Epithelial cell of proximal tubule (primary cell): Measurements from ENCODE around the gene ZC3H14. TPM values are rescaled to one million over a fixed set of nuclear protein-coding genes. Genes with fewer than 3 reads are reported as not detected.

Experiments used
- DNase-seq: peaks from one replicate; pipeline ENCODE4 v3.0.0-alpha.2; 2011; ENCODE audit warnings: low read depth
- H3K4me3 ChIP-seq: 2 replicates; pipeline ENCODE4 v1.5.1; 2011; ENCODE audit warnings: low read depth, mild to moderate bottlenecking, low read length
- total RNA-seq: library from RNA; depleted of rRNA; stranded (reverse); fragments of >200 nt; gene quantifications from 2 replicates; pipeline ENCODE4 v1.2.3, GENCODE V29; 2015
- TF ChIP-seq, protein P1 (sequence below): conservative IDR thresholded peaks from 2 replicates; pipeline ENCODE4 v1.5.1; 2012; ENCODE audit warnings: low read depth, mild to moderate bottlenecking, low read length

The ZC3H14 gene
- total RNA-seq, 1 donor from 2014 or later: 55.1 TPM

DNA sequence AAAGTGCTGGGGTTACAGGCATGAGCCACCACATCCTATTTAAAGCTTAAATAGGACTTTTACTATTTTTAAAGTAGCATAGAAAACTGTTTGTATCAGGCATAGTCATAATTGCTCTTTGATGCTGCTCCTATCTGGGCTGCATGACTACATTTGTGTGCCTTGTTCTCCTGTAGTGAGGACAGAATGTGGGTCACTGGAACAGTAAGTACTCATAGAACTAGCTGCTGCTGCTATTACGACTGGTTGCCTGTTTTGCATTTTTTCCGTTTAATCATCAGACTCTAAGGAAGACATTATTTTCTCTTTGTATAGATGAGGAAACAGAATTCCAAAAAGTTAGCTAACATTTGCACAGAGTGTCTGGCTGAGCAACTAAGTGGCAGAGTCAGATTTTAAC is 42.8 kb downstream of the ZC3H14 start:
- H3K4me3 ChIP-seq: no peak overlapping the region
- TF ChIP-seq, protein P1, sequence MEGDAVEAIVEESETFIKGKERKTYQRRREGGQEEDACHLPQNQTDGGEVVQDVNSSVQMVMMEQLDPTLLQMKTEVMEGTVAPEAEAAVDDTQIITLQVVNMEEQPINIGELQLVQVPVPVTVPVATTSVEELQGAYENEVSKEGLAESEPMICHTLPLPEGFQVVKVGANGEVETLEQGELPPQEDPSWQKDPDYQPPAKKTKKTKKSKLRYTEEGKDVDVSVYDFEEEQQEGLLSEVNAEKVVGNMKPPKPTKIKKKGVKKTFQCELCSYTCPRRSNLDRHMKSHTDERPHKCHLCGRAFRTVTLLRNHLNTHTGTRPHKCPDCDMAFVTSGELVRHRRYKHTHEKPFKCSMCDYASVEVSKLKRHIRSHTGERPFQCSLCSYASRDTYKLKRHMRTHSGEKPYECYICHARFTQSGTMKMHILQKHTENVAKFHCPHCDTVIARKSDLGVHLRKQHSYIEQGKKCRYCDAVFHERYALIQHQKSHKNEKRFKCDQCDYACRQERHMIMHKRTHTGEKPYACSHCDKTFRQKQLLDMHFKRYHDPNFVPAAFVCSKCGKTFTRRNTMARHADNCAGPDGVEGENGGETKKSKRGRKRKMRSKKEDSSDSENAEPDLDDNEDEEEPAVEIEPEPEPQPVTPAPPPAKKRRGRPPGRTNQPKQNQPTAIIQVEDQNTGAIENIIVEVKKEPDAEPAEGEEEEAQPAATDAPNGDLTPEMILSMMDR: no peak
- no peak for DNase-seq

DNA sequence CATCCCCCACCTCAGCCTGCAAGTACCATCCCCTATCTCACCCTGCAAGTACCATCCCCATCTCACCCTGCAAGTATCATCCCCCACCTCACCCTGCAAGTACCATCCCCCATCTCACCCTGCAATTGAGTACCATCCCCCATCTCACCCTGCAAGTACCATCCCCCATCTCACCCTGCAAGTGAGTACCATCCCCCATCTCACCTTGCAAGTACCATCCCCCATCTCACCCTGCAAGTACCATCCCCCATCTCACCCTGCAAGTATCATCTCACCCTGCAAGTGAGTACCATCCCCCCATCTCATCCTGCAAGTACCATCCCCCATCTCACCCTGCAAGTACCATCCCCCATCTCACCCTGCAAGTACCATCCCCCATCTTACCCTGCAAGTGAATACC is 45.0 kb downstream of the ZC3H14 start:
- DNase-seq: no peak
- H3K4me3 ChIP-seq: no peak overlapping the region
- TF ChIP-seq, protein P1: no peak

DNA sequence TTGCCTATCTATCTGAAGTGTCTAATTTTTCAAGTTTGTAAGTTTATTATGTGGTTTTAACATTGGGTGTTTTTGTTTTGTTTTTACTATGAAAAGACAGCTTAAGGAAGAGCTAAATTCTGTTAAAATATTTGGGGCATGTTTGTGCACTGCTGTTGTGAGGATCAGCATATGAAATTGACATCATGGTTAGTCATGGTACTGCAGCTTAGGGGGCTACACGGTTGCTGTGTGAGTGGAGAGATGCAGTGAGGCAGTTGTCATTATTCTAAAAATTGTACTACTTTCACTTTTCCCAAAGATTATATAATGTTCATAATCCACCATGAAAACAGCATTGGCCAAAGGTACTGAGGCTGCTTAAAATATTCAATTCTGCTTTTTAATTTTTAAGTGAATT is 49.0 kb downstream of the ZC3H14 start:
- H3K4me3 ChIP-seq: no peak overlapping the region
- TF ChIP-seq, protein P1: no peak
- no peak for DNase-seq

DNA sequence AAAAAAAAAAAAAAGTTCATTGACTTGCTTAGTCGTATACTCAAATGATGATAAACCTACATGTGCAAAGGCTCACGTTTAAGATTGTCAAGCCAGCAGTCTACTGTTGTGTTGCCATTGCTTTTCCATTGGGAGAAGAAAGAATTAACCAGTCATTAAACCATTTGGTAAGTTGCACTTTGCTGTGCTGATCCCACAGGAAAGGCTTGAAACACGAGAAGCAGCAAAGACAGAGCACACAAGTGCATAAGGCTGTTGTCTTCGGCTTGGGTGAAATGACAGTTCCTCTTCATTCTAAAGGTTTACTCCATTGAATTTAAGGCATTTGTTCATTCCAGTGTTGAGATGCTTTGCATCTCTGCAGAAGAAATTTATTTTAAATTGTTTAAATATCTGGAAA is 50.1 kb downstream of the ZC3H14 start:
- TF ChIP-seq, protein P1: no peak
- DNase-seq: no peak
- H3K4me3 ChIP-seq: no peak overlapping the region

DNA sequence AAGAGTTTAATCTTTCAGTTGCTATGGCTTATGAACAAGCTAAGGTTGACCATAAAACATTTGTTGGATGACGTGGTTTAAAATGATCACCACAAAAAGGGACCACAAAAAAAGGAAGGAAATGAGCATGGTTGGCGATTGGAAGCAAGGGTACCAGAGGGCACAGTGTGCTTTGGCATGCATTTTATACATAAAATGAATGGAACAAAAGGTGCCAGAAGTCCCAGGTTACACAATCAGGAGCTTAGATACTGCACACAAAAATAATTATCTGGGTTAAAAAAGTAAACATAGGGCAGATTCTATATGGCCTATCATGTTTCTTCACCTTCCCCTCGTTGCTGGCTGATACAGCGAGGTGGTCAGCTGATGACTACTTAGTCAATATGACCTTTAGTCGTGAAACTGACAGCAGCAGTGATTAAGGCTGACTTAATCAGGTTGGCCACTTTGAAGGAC is 50.7 kb downstream of the ZC3H14 start:
- TF ChIP-seq, protein P1: no peak
- no peak overlapping the region for H3K4me3 ChIP-seq
- DNase-seq: no peak

DNA sequence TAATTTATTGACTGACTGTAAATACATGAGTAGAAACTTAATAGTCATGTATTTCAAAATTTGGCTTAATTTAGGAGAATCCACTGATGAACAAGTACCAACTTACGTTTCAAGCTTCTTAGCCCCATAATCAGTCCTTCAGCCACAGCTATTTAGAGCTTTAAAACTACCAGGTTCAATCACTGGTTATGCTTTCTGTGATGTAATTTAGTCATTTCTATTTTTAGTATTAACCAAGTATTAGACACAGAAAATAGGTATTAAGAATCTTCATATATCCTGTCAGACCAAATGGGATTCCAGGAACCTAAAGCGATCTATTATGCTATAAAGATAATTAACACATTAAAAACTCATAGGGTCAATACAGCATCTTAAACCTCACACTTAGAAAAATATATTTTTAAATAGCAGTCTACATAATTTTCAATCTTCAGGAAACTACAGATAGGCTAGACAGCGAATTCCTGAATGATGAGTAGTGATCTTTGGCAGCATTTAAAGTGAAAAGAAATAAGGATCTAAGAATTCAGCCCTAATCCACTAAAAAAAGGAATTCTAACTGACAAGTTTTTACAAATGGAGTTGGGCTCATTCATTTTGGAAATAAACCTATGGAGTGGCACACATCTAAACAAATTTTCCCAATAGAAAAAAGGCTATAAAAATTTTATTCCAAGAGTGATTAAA is 51.5 kb downstream of the ZC3H14 start:
- DNase-seq: no peak
- TF ChIP-seq, protein P1: no peak
- no peak overlapping the region for H3K4me3 ChIP-seq

DNA sequence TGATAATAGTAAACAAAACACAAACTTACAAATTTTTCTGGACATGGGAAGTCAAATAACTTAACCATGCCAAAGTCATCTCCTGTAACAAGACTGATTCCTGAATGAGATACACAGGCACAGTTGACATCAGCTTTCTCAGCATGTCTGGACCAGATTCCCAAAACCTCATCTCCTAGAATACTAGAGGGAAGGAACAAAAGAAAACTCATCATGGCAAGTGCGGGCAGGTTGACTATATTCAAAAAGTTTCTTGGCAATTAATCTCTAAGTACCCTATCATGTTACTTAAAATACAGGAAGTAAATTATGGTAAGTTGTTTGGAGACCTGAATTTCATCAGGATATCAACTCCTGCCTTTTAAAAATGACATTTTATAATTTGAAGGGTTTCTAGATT is 53.9 kb downstream of the ZC3H14 start:
- TF ChIP-seq, protein P1: no peak
- H3K4me3 ChIP-seq: no peak overlapping the region
- DNase-seq: no peak
